IMR-90 (cell line): ENCODE results near the gene CNPY2.

Source experiments
- CEBPB ChIP-seq: IDR thresholded peaks from 2 replicates; pipeline ENCODE4 v1.6.1; 2012; ENCODE audit warnings: low read depth, low read length, improper control_type of control experiment
- CTCF ChIP-seq: conservative IDR thresholded peaks from 2 replicates; pipeline ENCODE4 v1.5.1; 2012; ENCODE audit warnings: mild to moderate bottlenecking, low read depth, low read length, improper control_type of control experiment
- MAZ ChIP-seq: IDR thresholded peaks from 2 replicates; pipeline ENCODE4 v1.6.1; 2012; ENCODE audit warnings: low read depth, mild to moderate bottlenecking, low read length, improper control_type of control experiment, moderate library complexity, borderline replicate concordance
- POLR2A ChIP-seq: IDR thresholded peaks from 2 replicates; pipeline ENCODE4 v1.6.1; 2012; ENCODE audit warnings: mild to moderate bottlenecking, low read depth, low read length
- RAD21 ChIP-seq: IDR thresholded peaks from 2 replicates; pipeline ENCODE4 v1.6.1; 2012; ENCODE audit warnings: low read length, improper control_type of control experiment
- RCOR1 ChIP-seq: IDR thresholded peaks from 2 replicates; pipeline ENCODE4 v1.6.1; 2012; ENCODE audit warnings: mild to moderate bottlenecking, low read length, improper control_type of control experiment; ENCODE audit not compliant: insufficient replicate concordance
- RFX5 ChIP-seq: IDR thresholded peaks from 2 replicates; pipeline ENCODE4 v1.8.0; 2012; ENCODE audit warnings: low read depth, mild to moderate bottlenecking, low read length, moderate library complexity
- SMC3 ChIP-seq: fragments of 150-350 bp; IDR thresholded peaks from 2 replicates; pipeline ENCODE4 v1.6.1; 2016; ENCODE audit warnings: low read depth, mild to moderate bottlenecking, antibody characterized with exemption, low read length, moderate library complexity
- USF2 ChIP-seq: fragments of 150-350 bp; IDR thresholded peaks from 2 replicates; pipeline ENCODE4 v1.6.1; 2017; ENCODE audit warnings: mild to moderate bottlenecking, antibody characterized with exemption, low read length, low read depth

- TF ChIP-seq MAZ: no peak
- no peak for TF ChIP-seq CTCF
- TF ChIP-seq SMC3: no peak
- TF ChIP-seq RFX5: no peak
- TF ChIP-seq POLR2A: no peak
- TF ChIP-seq CEBPB: no peak
- TF ChIP-seq USF2: no peak
- no peak for TF ChIP-seq RAD21
- TF ChIP-seq RCOR1: no peak
Observed at GRCh38 chr12:56288705-56289387, 26.9 kb downstream of the CNPY2 start.
